ENCODE measurements around the gene PHACTR2.
"Not testable (repeated sequence)": the region's sequence is repeated elsewhere in the genome, so short reads cannot be mapped to it uniquely, and the experiment has no call there.

PHACTR2 gene

DNA sequence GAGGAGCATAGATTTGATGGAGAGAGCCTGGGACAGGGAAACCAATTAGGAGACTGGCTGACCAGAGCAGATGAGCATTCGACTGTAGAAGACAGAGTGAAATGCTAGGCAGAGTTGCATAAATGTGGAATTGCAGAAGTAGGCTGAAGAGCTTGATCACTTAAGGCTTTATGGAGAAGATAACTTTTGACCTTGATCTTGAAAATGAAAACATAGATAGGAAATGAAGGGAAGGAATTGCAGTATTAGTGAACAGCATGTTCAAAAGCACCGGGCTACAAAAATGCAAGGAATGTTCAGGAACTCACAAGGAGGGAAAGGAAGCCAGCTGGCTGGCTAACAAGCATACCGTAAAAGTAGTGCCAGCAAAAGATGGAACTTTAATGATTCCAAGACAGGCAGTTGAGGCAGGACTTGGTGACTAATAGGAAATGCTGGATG is 144.8 kb downstream of the PHACTR2 start:
- DNase-seq = no peak

DNA sequence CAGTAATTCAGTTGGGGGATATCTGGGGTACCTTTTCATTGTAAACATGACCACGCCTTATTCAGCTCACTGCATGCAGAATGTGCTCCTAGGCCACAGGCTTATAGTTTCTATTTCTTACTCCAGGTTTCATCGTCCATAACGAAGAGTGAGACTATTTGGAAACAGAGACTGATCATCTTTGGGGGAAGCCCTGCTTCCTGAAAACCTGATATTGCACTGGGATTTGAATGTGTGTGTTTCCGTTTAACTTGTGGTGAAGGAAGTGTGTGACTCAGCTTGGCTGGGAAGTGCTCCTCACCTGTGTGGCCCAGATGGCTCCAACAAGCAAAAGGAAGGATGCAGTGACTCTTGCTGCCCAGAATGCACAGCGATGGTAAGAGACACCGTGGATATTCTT is 145.8 kb downstream of the PHACTR2 start:
- no peak for DNase-seq

DNA sequence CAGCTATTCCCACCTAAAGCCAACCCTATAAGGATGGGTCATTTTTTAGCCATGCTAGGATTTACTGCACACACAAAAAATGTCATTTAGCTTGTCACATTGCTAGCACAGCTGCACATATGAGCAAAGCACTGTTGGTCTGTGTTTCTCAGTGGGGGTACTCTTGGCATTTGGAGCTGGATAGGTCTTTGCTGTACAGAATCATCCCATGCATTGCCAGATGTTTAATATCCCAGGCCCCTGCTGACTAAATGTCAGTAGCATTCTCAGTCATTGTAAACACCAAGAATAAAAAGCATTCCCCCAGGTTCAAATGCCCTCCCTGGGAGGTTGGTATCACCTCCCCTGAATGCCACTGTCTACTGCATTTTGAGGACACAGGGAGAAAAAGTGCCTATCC is 150.8 kb downstream of the PHACTR2 start:
- DNase-seq = no peak

DNA sequence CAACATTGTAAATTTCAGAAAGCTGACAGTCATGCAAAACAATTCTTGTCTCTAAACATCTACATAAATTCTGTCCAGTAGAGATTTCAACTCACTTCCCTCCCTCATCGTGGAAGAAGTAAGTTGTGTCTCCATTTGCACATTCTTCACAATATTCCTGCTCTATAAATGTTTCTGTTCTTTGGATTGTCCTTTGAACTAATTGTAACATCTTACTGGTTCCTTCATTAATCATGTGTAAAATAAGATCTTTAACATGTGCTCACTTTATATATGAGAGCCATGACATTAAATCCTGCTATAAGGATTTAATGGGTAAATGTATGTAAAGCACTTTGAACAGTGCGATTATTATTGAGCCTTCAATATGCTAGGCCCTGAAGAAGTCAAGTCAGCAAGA is 158.4 kb downstream of the PHACTR2 start:
- no peak for DNase-seq

DNA sequence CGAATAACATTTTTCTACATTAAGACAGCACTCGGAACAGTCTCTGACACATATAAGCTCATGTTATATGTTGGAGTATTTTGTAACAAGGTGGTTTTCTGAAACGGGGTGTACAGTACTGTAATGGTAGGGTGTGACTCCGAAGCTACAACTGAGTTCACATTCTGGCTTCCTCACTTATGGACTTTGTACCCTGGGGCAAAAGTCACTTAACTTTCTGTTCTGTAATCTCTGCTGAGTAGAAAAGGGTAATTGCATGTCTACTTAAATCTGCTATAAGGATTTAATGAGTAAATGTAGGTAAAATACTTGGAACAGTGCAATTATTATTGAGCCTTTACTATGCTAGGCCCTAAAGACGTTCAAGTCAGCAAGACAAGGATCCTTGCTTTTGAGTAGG is 160.6 kb downstream of the PHACTR2 start:
- no peak for DNase-seq

DNA sequence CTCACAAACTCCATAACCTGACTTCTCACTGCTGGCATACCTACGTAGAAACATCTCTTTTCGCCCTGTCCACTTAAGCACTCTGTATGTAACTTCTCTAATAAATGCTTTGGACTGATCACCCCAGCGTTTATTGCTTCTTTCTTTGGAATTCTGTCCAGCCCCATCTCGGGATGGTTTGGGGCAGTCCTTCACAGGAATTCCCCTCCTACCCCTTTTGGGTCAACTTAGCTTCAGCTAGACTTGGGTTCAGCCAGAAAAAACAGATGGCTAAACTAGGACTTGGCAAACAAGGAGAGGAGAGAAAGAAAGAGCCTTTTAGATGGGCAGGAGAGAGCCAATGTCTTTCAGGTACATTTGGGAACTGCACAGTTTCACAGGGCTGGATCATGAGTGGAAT is 161.4 kb downstream of the PHACTR2 start:
- no peak for DNase-seq

DNA sequence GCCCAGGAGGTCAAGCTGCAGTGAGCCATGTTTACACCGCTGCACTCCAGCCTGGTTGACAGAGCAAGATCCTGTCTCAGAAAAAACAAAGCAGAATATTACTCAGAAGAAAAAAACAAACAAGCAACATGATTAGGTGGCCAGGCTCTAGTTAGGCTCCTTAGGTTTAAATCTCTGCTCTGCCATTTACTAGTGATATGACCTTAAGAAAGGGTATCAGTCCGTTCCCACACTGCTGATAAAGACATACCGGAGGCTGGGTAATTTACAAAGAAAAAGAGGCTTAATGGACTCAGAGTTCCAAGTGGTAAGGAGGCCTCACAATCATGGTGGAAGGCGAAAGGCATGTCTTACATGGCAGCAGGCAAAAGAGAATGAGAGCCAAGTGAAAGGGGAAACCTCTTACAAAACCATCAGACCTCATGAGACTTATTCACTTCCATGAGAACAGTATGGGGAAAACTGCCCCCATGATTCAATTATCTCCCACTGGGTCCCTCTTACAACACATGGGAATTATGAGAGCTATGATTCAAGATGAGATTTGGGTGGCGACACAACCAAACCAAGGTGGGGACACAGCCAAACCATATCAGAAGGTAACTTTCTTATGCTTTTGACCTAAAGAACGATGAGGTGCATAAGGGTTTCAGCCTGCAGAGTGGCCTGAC is 163.0 kb downstream of the PHACTR2 start:
- no peak for DNase-seq

DNA sequence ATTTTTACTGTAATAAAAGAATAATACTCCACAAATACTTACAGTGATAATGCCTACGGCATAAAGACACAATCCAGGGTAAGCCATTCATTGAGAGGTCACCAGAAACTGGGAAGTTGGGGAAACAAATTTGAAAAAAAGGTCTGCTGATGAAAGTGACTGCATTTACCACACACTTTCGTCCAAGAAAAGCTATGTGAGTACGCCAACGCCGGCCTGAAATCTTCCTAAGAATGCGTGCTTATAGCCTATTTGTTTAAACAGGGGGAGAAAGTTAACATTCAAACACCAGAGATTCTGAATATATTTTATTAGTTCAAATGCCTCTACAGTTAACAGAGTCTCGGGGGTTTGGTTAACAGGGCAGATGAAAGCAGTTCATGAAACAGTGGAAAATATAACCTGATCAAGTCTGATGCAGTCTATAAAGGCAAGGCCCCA is 164.7 kb downstream of the PHACTR2 start:
- DNase-seq = no peak

DNA sequence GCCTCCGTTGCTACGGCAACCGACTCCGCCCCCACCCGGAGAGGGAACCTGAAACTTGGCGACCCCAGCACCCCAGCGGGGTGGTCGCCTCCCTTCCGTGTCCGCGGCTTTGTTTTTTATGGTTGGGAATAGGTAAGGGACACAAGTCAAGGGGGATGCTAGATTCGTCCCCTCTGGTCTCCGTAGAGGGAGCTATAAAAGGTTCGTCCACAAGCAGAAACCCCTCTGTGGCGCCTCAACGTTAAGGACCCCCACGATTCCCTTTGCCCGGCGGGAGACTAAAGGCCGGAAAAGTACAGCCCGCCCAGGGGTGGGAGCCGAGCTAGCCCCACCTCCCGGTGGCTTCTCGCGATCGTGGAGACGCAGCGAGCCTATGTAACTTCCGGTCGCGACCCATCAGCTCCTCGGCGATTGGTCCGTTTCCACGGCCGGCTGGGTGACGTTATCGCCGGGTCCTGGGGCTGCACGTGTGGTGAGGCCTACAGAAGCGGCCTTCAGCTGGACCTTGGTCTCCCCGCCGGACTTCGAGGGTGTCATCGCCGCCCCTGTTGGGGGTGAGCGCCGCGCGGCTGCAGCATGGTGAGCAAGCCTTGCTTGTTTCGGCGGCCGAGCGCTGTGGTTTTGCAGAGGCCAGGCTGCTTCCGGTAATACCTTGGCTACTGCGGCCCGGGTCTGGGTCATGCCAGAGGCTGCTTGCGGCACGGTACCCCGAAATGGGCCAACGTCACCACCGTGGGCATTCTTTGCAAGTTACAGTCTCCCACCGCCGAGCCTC is 165.3 kb downstream of the PHACTR2 start, which contains the start of gene LTV1:
LTV1 (plus strand) TSS at position 437 of the 775 bp plus-strand sequence; CDS start at position 577, 140 bp downstream.
- peak; percentile 83 for DNase-seq

DNA sequence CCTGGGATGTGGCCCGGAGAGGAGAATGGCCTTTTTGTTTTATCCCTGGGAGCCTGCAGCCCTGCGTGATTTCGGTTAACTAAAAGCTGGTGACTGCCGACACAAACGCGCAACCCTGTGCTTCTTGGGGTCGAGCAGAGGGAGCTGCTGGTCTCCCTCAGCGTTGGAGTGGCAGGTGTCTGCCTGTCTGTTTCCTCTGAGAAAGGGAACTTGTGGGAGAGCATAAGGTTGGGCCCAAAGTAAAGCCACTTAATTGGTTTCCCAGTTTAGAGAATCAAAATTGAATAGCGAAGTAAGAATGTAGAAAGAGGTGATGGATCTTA is 165.9 kb downstream of the PHACTR2 start:
- DNase-seq = no peak

DNA sequence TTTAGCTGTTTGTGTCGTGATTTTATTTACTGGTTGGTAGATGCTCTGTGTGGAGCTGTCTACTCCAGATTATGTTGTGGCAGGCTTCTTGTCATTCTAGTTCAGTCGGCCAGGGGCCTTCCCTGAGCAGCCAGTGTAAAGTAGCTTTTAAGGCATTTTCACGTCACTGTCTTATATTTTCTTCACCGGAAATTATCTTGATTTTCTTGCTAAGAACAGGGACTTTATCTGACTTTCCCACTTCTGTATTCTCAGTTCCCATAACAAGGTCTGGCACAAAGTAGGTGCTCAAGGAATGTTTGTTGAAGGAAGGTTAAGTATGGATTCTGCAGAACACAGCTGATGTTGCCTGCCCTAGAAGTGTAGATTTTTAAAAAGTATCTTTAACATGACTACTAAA is 166.2 kb downstream of the PHACTR2 start:
- DNase-seq = no peak

DNA sequence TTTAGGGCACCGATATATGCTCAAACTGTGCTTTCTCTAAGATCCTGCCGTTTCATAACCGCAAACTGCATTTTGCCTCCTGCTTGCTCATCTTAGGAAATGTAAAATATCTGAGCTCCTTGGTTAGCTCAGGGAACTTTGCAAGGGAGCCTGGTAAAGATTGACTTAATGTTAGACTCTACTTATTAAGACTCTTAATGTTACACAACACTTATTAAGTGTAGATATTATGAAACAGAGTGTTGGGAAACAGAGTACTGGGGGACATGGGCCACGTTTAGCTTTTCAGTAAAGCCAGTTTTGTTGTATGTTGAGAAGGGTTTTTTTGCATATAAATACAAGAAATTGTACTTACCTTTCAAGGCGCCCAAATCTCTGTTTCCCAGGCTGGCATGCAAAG is 167.3 kb downstream of the PHACTR2 start:
- no peak for DNase-seq

DNA sequence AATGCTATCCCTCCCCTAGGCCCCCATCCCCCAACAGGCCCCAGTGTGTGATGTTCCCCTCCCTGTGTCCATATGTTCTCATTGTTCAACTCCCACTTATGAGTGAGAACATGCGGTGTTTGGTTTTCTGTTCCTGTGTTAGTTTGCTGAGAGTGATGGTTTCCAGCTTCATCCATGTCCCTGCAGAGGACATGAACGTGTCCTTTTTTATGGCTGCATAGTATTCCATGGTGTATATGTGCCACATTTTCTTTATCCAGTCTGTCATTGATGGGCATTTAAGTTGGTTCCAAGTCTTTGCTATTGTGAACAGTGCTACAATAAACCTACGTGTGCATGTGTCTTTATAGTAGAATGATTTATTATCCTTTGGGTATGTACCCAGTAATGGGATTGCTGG is 173.9 kb downstream of the PHACTR2 start:
- not testable (repeated sequence) for DNase-seq

DNA sequence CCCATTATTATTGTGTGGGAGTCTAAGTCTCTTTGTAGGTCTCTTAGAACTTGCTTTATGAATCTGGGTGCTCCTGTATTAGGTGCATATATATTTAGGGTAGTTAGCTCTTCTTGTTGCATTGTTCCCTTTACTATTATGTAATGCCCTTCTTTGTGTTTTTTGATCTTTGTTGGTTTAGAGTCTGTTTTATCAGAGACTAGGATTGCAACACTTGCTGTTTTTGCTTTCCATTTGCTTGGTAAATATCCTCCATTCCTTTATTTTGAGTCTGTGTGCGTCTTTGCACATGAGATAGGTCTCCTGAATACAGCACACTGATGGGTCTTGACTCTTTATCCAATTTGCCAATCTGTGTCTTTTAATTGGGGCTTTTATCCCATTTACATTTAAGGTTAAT is 177.3 kb downstream of the PHACTR2 start:
- not testable (repeated sequence) for DNase-seq

DNA sequence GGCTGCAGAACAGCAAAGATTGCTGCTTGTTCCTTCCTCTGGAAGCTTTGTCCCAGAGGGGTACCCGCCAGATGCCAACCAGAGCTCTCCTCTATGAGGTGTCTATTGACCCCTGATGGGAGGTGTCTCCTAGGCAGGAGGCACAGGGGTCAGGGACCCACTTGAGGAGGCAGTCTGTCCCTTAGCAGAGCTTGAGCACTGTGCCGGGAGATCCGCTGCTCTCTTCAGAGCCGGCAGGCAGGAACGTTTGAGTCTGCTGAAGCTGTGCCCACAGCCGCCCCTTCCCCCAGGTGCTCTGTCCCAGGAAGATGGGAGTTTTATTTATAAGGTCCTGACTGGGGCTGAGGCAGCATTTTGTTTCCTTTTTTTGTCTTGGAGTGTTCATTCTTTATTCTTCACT is 179.0 kb downstream of the PHACTR2 start:
- not testable (repeated sequence) for DNase-seq

DNA sequence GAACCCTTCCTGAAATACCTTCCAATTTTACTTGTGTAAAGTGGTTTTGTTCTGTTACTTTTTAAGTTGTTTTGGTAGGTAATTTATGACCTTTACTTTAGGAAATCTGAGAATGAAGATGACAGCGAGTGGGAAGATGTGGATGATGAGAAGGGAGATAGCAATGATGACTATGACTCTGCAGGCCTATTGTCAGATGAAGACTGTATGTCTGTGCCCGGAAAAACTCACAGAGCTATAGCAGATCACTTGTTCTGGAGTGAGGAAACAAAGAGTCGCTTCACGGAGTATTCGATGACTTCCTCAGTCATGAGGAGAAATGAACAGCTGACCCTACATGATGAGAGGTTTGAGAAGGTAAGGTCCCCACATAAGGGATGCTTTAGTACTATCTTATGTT is 179.9 kb downstream of the PHACTR2 start:
- DNase-seq = no peak

DNA sequence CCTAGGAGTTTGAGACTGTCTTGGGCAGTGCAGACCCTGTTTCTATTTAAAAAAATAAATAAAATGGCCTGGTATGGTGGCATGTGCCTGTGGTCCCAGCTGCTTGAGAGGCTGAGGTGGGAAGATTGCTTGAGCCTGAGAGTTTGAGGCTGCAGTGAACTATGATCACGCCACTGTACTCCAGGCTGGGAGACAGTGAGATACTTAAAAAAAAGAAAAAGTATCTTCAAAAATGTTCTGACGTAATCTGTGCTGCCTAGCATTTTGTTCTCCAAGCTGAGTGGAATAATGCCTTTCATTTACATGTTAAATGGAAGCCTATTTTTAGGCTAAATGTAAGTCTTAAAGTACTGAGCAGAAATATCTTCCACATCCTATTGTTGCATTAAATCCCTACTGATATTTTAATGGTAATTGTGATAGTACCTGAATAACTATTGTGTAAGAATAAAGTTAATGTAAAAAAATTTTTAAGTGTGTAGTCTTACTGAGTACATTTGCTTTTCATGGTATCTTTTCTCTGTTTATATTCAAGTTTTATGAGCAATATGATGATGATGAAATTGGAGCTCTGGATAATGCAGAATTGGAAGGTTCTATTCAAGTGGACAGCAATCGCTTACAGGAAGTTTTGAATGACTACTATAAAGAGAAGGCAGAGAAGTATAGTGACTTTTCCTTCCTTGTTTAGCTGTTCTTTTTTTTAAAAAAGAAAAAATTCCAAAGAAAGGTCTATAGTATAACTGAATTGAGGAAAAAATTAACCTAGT is 182.3 kb downstream of the PHACTR2 start:
- no peak for DNase-seq

DNA sequence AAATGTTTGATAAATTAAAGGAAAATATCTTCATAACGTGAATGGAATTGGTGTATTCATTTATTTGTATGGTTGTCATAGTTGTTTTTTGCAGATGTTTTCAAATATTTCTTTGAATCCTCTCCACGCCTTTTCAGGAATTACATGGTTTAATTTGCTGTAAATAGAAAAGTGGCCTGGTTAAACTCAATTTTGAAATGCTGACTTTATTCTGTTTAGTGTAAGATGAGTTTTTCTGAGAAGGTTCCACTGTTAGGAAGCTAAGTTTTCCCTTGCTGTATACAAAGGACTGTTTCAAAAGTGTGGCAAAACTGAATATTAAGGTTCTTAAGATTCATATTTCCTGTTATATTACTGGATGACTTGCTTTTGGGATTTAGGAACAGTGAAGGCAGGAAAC is 186.0 kb downstream of the PHACTR2 start:
- DNase-seq = no peak

DNA sequence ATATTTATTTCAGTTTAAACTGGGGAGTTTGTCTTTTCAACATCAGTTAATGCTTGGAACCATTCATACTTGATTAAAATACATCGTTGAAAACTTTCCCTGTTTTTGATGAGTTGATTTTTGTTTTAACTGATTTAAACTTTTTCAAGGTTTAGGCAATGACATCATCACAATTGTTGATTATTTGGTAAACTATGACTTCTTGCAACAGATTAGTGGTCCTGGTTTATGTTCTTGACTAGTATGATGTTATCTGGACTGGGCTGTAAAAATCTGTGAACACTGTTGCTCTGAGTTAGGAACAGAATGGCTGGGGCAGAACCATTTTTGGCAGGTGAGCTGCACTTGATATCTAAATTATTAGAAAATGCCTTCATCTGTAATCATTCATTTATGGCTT is 186.5 kb downstream of the PHACTR2 start, which contains the start of gene ZC2HC1B:
ZC2HC1B (plus strand) TSS at position 241 of the 400 bp plus-strand sequence; CDS start at position 307, 66 bp downstream.
- no peak for DNase-seq

DNA sequence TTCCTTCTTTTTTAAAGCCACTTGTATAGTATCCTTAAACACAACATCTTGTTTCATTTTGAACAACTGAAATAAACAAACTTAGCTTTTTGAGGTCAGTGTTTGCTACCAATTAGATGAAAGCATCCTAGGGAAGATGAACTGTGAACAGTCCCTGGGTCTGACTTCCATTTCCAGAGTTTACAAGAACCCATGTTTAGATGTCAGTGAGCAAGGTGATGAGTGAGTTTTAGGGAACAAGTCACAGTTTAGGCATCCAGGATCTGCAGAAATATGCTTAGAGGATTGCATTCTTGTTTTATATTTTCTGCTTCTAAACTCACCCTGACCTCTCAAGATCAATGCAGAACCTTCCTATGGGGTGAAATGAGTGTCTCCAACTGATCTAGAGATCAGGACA is 189.5 kb downstream of the PHACTR2 start:
- DNase-seq = no peak

DNA sequence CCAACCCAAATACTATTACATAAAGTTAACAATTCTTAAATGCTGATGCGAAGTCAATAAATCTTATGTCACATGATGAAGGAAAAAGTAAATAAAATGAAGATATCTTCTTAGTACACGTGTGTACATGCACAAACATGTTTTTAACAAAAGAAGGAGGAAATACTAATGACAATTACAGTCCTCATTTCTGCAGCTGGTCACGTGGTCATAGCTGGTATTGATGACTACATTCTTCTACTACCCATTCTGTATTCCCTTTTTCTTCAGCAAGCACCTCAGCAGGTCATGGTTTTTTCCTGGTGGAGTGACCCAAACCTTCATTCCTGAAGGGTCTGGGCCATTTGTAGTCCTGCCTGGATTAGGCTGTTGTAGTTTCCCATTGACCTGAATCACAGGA is 191.0 kb downstream of the PHACTR2 start:
- not testable (repeated sequence) for DNase-seq

DNA sequence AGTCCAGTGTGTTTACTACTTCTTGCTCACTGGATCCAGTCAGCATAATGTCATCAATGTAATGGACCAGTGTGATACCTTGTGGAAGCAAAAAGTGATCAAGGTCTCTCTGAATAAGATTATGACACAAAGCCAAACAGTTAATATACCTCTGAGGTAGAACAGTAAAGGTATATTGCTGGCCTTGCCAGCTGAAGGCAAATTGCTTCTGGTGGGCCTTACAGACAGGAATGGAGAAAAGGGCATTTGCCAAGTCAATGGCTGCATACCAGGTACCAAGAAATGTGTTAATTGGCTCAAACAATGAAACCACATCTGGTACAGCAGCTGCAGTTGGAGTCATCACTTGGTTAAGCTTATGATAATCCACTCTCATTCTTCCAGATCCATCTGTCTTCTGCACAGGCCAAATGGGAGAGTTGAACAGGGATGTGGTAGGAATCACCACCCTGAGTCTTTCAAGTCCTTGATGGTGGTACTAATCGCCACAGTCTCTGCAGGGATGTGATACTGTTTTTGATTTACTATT is 193.5 kb downstream of the PHACTR2 start:
- not testable (repeated sequence) for DNase-seq

DNA sequence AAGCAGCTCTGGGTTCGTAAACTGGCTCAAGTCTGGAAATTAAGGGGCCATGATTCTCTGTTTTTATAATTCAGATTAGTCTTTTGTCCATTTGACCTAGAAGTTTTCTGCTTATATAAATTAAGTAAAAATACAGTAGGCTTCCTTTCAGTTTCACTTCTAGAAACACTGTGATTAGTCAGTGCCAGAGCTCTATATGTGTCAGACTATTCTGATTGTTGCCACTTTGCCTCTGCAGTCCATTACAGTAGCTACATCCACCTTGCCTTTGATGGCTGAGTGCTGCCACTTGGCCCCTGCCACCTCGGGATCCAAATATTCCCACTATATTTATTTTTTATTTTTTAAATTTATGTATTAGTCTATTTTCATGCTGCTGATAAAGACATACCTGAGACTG is 194.4 kb downstream of the PHACTR2 start:
- DNase-seq = no peak
